ENCODE measurements around the gene USP21. TPM values are rescaled to one million over a fixed set of nuclear protein-coding genes. Genes with fewer than 3 reads are reported as not detected.

USP21 gene
- total and polyA plus RNA-seq, 2 donors (not counting 3 experiments of a cell fraction or from before 2014, with no cell fraction given) = 19.7 to 29.2 TPM

DNA sequence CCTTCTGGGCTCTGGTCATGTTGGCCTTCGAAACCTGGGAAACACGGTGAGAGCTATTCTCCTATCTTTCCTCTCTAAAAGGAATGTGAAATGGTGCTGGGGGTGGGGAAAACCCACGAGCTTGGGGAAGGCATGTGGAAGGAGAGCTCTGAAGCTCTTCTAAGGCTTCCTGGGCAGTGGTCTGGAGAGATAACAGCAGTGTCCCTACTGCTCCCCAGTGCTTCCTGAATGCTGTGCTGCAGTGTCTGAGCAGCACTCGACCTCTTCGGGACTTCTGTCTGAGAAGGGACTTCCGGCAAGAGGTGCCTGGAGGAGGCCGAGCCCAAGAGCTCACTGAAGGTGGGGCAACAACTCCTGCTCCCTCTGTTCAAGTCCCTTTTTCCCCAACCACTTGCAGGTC is 2.8 kb downstream of the USP21 start:
- Histone ChIP-seq H3K4me2 (ENCODE audit: insufficient read depth, low read length) (no peak overlapping the region), H3K79me2 (ENCODE audit: control insufficient read depth, insufficient read depth, low read length) (peaks cover 7% of the 10 kb centered on the region), H3K27ac (ENCODE audit: insufficient read depth, low read depth, low read length) (no peak overlapping the region), H3K27me3 (ENCODE audit: control insufficient read depth in 2 of 2, insufficient read depth in 2 of 2, low read length in 2 of 2) (no peaks in the 10 kb centered on the region), H3K4me1 (ENCODE audit: control insufficient read depth, extremely low read depth, insufficient read depth, low read length) (peaks cover 20% of the 10 kb centered on the region), H3K4me3 (replicated peaks in 1 of 3; ENCODE audit: insufficient read depth in 1 of 3, low read depth in 1 of 3, low read length in 3 of 3) (no peak overlapping the region), H3K9ac (replicated peaks; ENCODE audit: extremely low read depth, insufficient read depth, low read length) (no peak overlapping the region), H3K9me1 (replicated peaks; ENCODE audit: control insufficient read depth, extremely low read depth, insufficient read depth, low read length) (no peaks in the 10 kb centered on the region), H3K36me3 (ENCODE audit: control insufficient read depth in 2 of 2, extremely low read depth in 1 of 2, insufficient read depth in 2 of 2, low read length in 2 of 2) (peaks cover 2 to 11% of the 10 kb centered on the region in 2 experiments), H2AFZ (ENCODE audit: low read depth, low read length) (no peak overlapping the region), H3K9me3 (replicated peaks; ENCODE audit: control insufficient read depth, insufficient read depth, low read length) (no peaks in the 10 kb centered on the region), H4K20me1 (replicated peaks; ENCODE audit: control insufficient read depth, extremely low read depth, insufficient read depth, low read length) (no peaks in the 10 kb centered on the region)
- BruUV-seq (replicated peaks) = no TSS peak
- POLR2A ChIA-PET = no interaction called here
- intact Hi-C loops (cut with micrococcal nuclease) (no loop called here), dilution Hi-C loops (cut with MboI; ENCODE audit: extremely low pct_ligation_motif_present, low sequenced_read_pairs) (no loop called here)
- CTCF ChIA-PET = interaction anchor here (1.0 kb wide), 1 partner anchor 9 kb away, joined by 3 read pairs; no protein-coding TSS in a partner anchor
- FAIRE-seq = no peak
- no peak for TF ChIP-seq POLR2AphosphoS5 (IDR thresholded peaks at IDR 0.05; ENCODE audit: insufficient read depth, low read depth, low read length)
- no peak for TF ChIP-seq POLR2A (IDR thresholded peaks at IDR 0.05; ENCODE audit: low read depth, low read length)
- no peak for TF ChIP-seq EZH2 (IDR thresholded peaks at IDR 0.05; ENCODE audit: borderline replicate concordance, low read depth, low read length, severe bottlenecking)
- TF ChIP-seq, protein P1, sequence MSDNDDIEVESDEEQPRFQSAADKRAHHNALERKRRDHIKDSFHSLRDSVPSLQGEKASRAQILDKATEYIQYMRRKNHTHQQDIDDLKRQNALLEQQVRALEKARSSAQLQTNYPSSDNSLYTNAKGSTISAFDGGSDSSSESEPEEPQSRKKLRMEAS (IDR thresholded peaks at IDR 0.05; ENCODE audit: insufficient read depth, insufficient read length) = no peak
- TF ChIP-seq, protein P2, sequence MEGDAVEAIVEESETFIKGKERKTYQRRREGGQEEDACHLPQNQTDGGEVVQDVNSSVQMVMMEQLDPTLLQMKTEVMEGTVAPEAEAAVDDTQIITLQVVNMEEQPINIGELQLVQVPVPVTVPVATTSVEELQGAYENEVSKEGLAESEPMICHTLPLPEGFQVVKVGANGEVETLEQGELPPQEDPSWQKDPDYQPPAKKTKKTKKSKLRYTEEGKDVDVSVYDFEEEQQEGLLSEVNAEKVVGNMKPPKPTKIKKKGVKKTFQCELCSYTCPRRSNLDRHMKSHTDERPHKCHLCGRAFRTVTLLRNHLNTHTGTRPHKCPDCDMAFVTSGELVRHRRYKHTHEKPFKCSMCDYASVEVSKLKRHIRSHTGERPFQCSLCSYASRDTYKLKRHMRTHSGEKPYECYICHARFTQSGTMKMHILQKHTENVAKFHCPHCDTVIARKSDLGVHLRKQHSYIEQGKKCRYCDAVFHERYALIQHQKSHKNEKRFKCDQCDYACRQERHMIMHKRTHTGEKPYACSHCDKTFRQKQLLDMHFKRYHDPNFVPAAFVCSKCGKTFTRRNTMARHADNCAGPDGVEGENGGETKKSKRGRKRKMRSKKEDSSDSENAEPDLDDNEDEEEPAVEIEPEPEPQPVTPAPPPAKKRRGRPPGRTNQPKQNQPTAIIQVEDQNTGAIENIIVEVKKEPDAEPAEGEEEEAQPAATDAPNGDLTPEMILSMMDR (IDR thresholded peaks at IDR 0.05; ENCODE audit: extremely low read depth in 1 of 2, insufficient read depth in 1 of 2, low read depth in 1 of 2, low read length in 2 of 2) = no peak
- no peak for TF ChIP-seq JUN (IDR thresholded peaks at IDR 0.05; ENCODE audit: borderline replicate concordance, insufficient read depth, insufficient read length, low read depth)
- no peak for TF ChIP-seq FOS (IDR thresholded peaks at IDR 0.05; ENCODE audit: borderline replicate concordance, insufficient read depth, low read length)
- TF ChIP-seq MYC (IDR thresholded peaks at IDR 0.05; ENCODE audit: low read depth, low read length) = no peak
- TF ChIP-seq GATA2 (IDR thresholded peaks at IDR 0.05; ENCODE audit: insufficient read depth, insufficient read length, low read depth, low read length) = no peak
- DNase-seq (ENCODE audit: low read depth, low spot score) = no peak

Data from endothelial cell of umbilical vein (primary cell).